HUES6 (cell line): Measurements from ENCODE around the gene RNF166.
"Not testable (repeated sequence)": the region's sequence is repeated elsewhere in the genome, so short reads cannot be mapped to it uniquely, and the experiment has no call there.

Source experiments
- H3K27ac ChIP-seq: 2 replicates; pipeline ENCODE4 v1.7.0; 2013; ENCODE audit warnings: low read depth, mild to moderate bottlenecking, low read length, inconsistent platforms
- H3K27me3 ChIP-seq: 2 replicates; pipeline ENCODE4 v1.6.1; 2013; ENCODE audit warnings: low read length; ENCODE audit not compliant: control insufficient read depth, insufficient read depth
- H3K36me3 ChIP-seq: 2 replicates; pipeline ENCODE4 v1.6.1; 2013; ENCODE audit warnings: low read length; ENCODE audit not compliant: control insufficient read depth, insufficient read depth
- H3K4me1 ChIP-seq: 2 replicates; pipeline ENCODE4 v1.6.1; 2013; ENCODE audit warnings: low read length; ENCODE audit not compliant: control insufficient read depth, insufficient read depth
- H3K4me3 ChIP-seq: 2 replicates; pipeline ENCODE4 v1.5.1; 2013; ENCODE audit warnings: low read depth, low read length
- H3K9ac ChIP-seq: one replicate; pipeline ENCODE4 v1.6.1; 2013; ENCODE audit warnings: mild to moderate bottlenecking, low read length
- H3K9me3 ChIP-seq: 2 replicates; pipeline ENCODE4 v1.6.1; 2013; ENCODE audit warnings: low read depth, low read length; ENCODE audit not compliant: control insufficient read depth, insufficient read depth

RNF166 gene

GRCh38 chr16:88680554-88681083 is 25.6 kb downstream of the RNF166 start:
- Histone ChIP-seq H3K27ac (no peak overlapping the region), H3K36me3 (0 out of 2 replicates have a peak, but pooled peaks cover 2% of the 10 kb centered on the region), H3K4me1 (peaks cover 13% of the 10 kb centered on the region), H3K4me3 (no peak overlapping the region), H3K27me3 (peaks cover 22% of the 10 kb centered on the region), H3K9ac (no peak overlapping the region), H3K9me3 (no peaks in the 10 kb centered on the region)

- Histone ChIP-seq H3K9me3 (no peaks in the 10 kb centered on the region), H3K27ac (no peak overlapping the region), H3K4me1 (peaks cover 5% of the 10 kb centered on the region; the same call in 1 of the 2 replicates), H3K4me3 (no peak overlapping the region), H3K27me3 (peaks cover under 1% of the 10 kb centered on the region; the same call in 1 of the 2 replicates), H3K36me3 (peaks cover 11% of the 10 kb centered on the region; the same call in 1 of the 2 replicates), H3K9ac (no peak overlapping the region)
These were observed 27.8 kb downstream of the RNF166 start for GRCh38 chr16:88678224-88678979.

- Histone ChIP-seq H3K27me3 (no peaks in the 10 kb centered on the region; the same call in 1 of the 2 replicates), H3K36me3 (peaks cover 11% of the 10 kb centered on the region; the same call in 1 of the 2 replicates), H3K4me1 (peaks cover 5% of the 10 kb centered on the region; the same call in 1 of the 2 replicates), H3K9ac (no peak overlapping the region), H3K27ac (no peak overlapping the region), H3K9me3 (no peaks in the 10 kb centered on the region), H3K4me3 (no peak overlapping the region)
These were observed 28.5 kb downstream of the RNF166 start for GRCh38 chr16:88677721-88678120.

GRCh38 chr16:88676502-88677242 is 29.5 kb downstream of the RNF166 start:
- no peaks in the 10 kb centered on the region for H3K9me3 ChIP-seq
- no peaks in the 10 kb centered on the region; the same call in 1 of the 2 replicates for H3K27me3 ChIP-seq
- no peak overlapping the region for H3K9ac ChIP-seq
- H3K36me3 ChIP-seq = peaks cover 11% of the 10 kb centered on the region; the same call in 1 of the 2 replicates
- H3K27ac ChIP-seq = no peak overlapping the region
- no peak overlapping the region for H3K4me3 ChIP-seq
- H3K4me1 ChIP-seq = peaks cover 7% of the 10 kb centered on the region; the same call in 1 of the 2 replicates

- Histone ChIP-seq H3K9me3 (no peaks in the 10 kb centered on the region), H3K9ac (no peak overlapping the region), H3K36me3 (peaks cover 11% of the 10 kb centered on the region; the same call in 1 of the 2 replicates), H3K27ac (no peak overlapping the region), H3K4me3 (no peak overlapping the region), H3K4me1 (0 out of 2 replicates have a peak, but pooled peaks cover 4% of the 10 kb centered on the region), H3K27me3 (no peaks in the 10 kb centered on the region)
These were observed 32.4 kb downstream of the RNF166 start for GRCh38 chr16:88673716-88674379.

GRCh38 chr16:88672776-88673175 is 33.4 kb downstream of the RNF166 start:
- H3K4me3 ChIP-seq = no peak overlapping the region
- peaks cover 11% of the 10 kb centered on the region; the same call in 1 of the 2 replicates for H3K36me3 ChIP-seq
- H3K4me1 ChIP-seq = 0 out of 2 replicates have a peak, but pooled peaks cover 4% of the 10 kb centered on the region
- no peaks in the 10 kb centered on the region for H3K27me3 ChIP-seq
- no peak overlapping the region for H3K9ac ChIP-seq
- H3K27ac ChIP-seq = no peak overlapping the region
- no peaks in the 10 kb centered on the region for H3K9me3 ChIP-seq

GRCh38 chr16:88671806-88672205 is 34.4 kb downstream of the RNF166 start:
- Histone ChIP-seq H3K4me3 (no peak overlapping the region), H3K9me3 (no peaks in the 10 kb centered on the region), H3K36me3 (peaks cover 11% of the 10 kb centered on the region; the same call in 1 of the 2 replicates), H3K27me3 (no peaks in the 10 kb centered on the region), H3K4me1 (0 out of 2 replicates have a peak, but pooled peaks cover 4% of the 10 kb centered on the region), H3K27ac (no peak overlapping the region), H3K9ac (no peak overlapping the region)

GRCh38 chr16:88669980-88670379 is 36.2 kb downstream of the RNF166 start:
- Histone ChIP-seq H3K4me3 (no peak overlapping the region), H3K9ac (no peak overlapping the region), H3K9me3 (no peaks in the 10 kb centered on the region), H3K36me3 (peaks cover 14% of the 10 kb centered on the region), H3K27ac (no peak overlapping the region), H3K4me1 (0 out of 2 replicates have a peak, but pooled peaks cover 4% of the 10 kb centered on the region), H3K27me3 (no peaks in the 10 kb centered on the region)

GRCh38 chr16:88669493-88669892 is 36.7 kb downstream of the RNF166 start:
- not testable (repeated sequence) for H3K4me1 ChIP-seq, H3K9me3 ChIP-seq, H3K27me3 ChIP-seq, H3K9ac ChIP-seq, H3K4me3 ChIP-seq, H3K27ac ChIP-seq
- peaks cover 15% of the 10 kb centered on the region for H3K36me3 ChIP-seq

GRCh38 chr16:88667461-88667860 is 38.7 kb downstream of the RNF166 start:
- H3K4me3 ChIP-seq = no peak overlapping the region
- 0 out of 2 replicates have a peak, but pooled peaks cover 2% of the 10 kb centered on the region for H3K4me1 ChIP-seq
- H3K9ac ChIP-seq = no peak overlapping the region
- no peaks in the 10 kb centered on the region for H3K9me3 ChIP-seq
- no peaks in the 10 kb centered on the region for H3K27me3 ChIP-seq
- no peak overlapping the region for H3K27ac ChIP-seq
- H3K36me3 ChIP-seq = peaks cover 7% of the 10 kb centered on the region
